ENCODE measurements around the gene PAPLN. TPM values are rescaled to one million over a fixed set of nuclear protein-coding genes. Genes with fewer than 3 reads are reported as not detected.

The PAPLN gene
- total RNA-seq, 1 donor from 2014 or later: 0.54 TPM

DNA sequence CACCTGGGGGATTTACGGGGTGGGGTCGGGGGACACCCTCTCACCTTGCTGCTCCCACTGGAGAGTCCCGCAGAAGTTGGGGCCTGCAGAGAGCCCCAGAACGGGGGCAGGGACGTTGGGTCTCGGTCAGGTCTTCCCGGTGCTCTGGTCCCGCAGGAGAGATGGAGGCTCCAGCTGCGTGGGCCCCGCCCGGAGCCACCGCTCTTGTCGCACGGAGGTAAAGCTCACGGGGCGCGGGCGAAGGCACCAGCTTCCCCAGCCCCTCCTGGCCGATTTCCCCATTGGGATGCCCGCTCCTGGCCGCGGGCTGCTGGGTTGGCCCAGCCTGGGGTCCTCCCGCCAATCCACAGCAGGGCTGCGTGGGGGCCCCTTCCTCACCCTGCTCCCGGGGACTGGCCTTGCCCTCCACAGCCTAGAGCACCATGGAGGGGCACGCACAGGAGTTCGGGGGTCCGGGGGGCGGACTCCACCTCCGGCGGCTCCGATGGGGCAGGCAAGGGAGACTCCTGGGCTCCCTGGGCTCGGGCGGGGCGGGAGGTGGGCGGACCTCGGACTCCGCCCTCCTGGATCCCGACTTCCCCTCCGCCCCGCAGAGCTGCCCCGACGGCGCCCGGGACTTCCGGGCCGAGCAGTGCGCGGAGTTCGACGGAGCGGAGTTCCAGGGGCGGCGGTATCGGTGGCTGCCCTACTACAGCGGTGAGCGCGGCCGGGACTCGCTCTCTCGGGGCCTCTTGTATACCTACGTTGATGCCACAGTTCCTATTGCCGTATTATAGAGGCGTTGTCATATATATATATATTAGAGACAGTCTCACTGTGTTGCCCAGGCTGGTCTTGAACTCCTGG is 8.4 kb downstream of the PAPLN start:
- peak overlapping the region; percentile 79 for H3K4me3 Mint-ChIP-seq
- peak; percentile 87 for DNase-seq
- peaks cover 38% of the 10 kb centered on the region for H3K4me1 Mint-ChIP-seq
- intact Hi-C loops (cut with micrococcal nuclease): no loop called here
- H3K27me3 Mint-ChIP-seq: peaks cover 45% of the 10 kb centered on the region
- no peaks in the 10 kb centered on the region for H3K9me3 Mint-ChIP-seq
- no peak overlapping the region for H3K27ac Mint-ChIP-seq
- no peaks in the 10 kb centered on the region for H3K36me3 Mint-ChIP-seq (ENCODE audit: low read depth)

- intact Hi-C loops (cut with micrococcal nuclease): no loop called here
- no peaks in the 10 kb centered on the region for H3K36me3 Mint-ChIP-seq (ENCODE audit: low read depth)
- H3K27ac Mint-ChIP-seq: no peak overlapping the region
- peaks cover 37% of the 10 kb centered on the region for H3K27me3 Mint-ChIP-seq
- DNase-seq: no peak
- H3K4me3 Mint-ChIP-seq: peak overlapping the region; percentile 79
- H3K9me3 Mint-ChIP-seq: no peaks in the 10 kb centered on the region
- H3K4me1 Mint-ChIP-seq: peaks cover 38% of the 10 kb centered on the region
These were observed 9.3 kb downstream of the PAPLN start for GRCh38 chr14:73246387-73247150.

DNA sequence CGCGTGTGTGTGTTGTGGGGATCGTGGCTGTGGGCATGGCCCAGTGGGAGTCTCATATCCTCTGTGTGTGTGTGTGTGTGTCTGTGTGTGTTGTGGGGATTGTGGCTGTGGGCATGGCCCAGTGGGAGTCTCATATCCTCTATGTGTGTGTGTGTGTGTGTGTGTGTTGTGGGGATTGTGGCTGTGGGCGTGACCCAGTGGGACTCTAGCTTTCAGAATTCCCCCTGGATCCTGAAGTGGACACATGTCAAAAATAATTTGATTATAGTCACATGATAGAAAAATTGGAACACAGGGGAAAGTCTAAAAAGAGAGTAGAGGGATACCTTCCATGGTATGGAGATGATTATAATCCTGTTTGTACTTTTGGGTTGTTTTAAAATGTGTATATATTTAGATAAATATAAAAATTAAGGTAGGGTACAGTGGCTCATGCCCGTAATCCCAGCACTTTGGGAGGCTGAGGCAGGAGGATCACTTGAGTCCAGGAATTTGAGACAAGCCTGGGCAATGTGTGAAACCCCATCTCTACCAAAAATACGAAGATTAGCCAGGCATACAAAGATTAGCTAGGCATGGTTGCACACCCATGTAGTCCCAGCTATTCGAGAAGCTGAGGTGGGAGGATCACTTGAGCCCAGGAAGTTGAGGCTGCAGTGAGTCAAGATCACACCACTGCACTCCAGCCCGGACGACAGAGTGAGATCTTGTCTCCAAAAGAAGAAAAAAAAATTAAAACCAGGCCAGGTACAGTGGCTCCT is 11.0 kb downstream of the PAPLN start:
- Mint-ChIP-seq H3K27me3 (peaks cover 26% of the 10 kb centered on the region), H3K36me3 (ENCODE audit: low read depth) (no peaks in the 10 kb centered on the region), H3K9me3 (no peaks in the 10 kb centered on the region), H3K4me3 (peak overlapping the region; percentile 7), H3K27ac (peak overlapping the region; percentile 59), H3K4me1 (peaks cover 33% of the 10 kb centered on the region)
- DNase-seq: no peak
- intact Hi-C loops (cut with micrococcal nuclease): no loop called here

DNA sequence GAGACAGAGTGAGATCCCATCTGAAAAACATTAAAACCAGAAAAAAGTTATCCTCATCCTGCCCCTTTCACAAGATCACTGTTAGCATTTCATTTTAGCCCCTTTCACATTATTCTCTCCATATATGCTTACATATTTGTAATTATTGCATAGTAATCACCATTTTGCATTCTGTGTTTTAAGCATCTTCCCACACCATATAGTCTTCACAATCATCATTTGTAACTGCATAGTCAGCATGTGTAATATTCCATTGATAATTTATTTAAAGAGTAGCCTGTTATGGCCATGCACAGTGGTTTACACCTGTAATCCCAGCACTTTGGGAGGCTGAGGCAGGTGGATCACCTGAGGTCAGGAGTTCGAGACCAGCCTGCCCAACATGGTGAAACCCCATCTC is 11.8 kb downstream of the PAPLN start:
- Mint-ChIP-seq H3K4me1 (peaks cover 28% of the 10 kb centered on the region), H3K9me3 (no peaks in the 10 kb centered on the region), H3K27me3 (peaks cover 19% of the 10 kb centered on the region), H3K4me3 (no peak overlapping the region), H3K27ac (no peak overlapping the region), H3K36me3 (ENCODE audit: low read depth) (no peaks in the 10 kb centered on the region)
- DNase-seq: no peak
- intact Hi-C loops (cut with micrococcal nuclease): no loop called here

DNA sequence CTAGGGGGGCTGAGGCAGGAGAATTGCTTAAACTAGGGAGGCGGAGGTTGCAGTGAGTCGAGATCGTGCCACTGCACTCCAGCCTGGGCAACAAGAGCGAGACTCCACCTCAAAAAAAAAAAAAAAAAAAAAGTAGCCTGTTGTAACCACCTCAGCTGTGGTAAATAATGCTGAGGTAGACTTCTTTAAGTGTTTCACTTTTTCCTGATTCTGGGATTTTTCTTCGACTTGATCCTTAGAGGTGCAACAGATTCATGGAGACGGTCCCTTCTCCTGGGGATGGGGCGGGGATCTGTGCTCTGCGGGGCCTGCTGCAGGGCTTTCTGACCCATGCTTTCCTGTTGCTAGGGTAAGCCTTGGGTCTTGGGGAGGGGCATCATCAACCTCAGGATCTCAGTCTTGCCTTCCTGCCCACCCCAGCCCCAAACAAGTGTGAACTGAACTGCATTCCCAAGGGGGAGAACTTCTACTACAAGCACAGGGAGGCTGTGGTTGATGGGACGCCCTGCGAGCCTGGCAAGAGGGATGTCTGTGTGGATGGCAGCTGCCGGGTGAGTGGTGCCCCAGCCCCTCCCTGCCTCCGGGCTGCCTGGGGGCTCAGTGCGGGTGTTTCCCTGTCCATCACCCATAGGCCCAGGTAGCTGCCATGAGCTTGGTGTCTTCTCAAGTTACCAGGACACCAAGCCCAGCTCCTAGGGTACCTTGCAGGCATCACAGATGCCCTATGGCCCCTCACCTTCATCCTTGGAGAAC is 12.4 kb downstream of the PAPLN start:
- intact Hi-C loops (cut with micrococcal nuclease): no loop called here
- H3K27ac Mint-ChIP-seq: no peak overlapping the region

GRCh38 chr14:73250317-73250713 is 13.0 kb downstream of the PAPLN start:
- H3K27me3 Mint-ChIP-seq: peaks cover 8% of the 10 kb centered on the region
- peaks cover 29% of the 10 kb centered on the region for H3K4me1 Mint-ChIP-seq
- no peak for DNase-seq
- no peaks in the 10 kb centered on the region for H3K36me3 Mint-ChIP-seq (ENCODE audit: low read depth)
- no peaks in the 10 kb centered on the region for H3K9me3 Mint-ChIP-seq
- H3K4me3 Mint-ChIP-seq: no peak overlapping the region
- H3K27ac Mint-ChIP-seq: no peak overlapping the region
- intact Hi-C loops (cut with micrococcal nuclease): no loop called here

More for the DNA sequence above, 12.4 kb downstream of the PAPLN start:
- peaks cover 13% of the 10 kb centered on the region for H3K27me3 Mint-ChIP-seq
- H3K36me3 Mint-ChIP-seq (ENCODE audit: low read depth): no peaks in the 10 kb centered on the region
- peaks cover 28% of the 10 kb centered on the region for H3K4me1 Mint-ChIP-seq
- no peak overlapping the region for H3K4me3 Mint-ChIP-seq
- DNase-seq: no peak
- no peaks in the 10 kb centered on the region for H3K9me3 Mint-ChIP-seq

GRCh38 chr14:73250781-73251500 is 13.6 kb downstream of the PAPLN start:
- no peak overlapping the region for H3K27ac Mint-ChIP-seq
- peaks cover 30% of the 10 kb centered on the region for H3K4me1 Mint-ChIP-seq
- intact Hi-C loops (cut with micrococcal nuclease): no loop called here
- no peaks in the 10 kb centered on the region for H3K9me3 Mint-ChIP-seq
- H3K36me3 Mint-ChIP-seq (ENCODE audit: low read depth): no peaks in the 10 kb centered on the region
- no peak overlapping the region for H3K4me3 Mint-ChIP-seq
- DNase-seq: no peak
- H3K27me3 Mint-ChIP-seq: peaks cover 7% of the 10 kb centered on the region

DNA sequence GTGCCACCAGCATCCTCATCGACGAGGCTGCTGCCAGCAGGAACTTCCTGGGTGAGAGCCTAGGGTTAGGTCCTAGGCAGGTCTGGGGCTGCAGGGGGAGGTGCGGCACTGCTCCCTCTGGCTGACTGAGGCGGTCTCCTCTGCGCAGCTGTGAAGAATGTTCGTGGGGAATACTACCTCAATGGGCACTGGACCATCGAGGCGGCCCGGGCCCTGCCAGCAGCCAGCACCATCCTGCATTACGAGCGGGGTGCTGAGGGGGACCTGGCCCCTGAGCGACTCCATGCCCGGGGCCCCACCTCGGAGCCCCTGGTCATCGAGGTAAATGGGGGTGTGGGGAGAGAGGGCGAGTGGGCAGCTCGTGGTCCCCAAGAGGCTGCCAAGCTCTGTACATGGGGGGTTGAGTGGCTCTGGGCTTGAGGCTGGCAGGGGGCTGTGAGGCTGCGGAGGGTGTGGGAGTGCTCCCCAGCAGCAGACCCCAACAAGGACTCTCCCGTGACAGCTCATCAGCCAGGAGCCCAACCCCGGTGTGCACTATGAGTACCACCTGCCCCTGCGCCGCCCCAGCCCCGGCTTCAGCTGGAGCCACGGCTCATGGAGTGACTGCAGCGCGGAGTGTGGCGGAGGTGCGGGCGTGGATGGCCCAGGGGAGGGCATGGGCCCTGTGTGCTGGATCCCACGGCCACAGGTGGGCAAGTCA is 14.4 kb downstream of the PAPLN start:
- Mint-ChIP-seq H3K36me3 (ENCODE audit: low read depth) (no peaks in the 10 kb centered on the region), H3K9me3 (no peaks in the 10 kb centered on the region), H3K4me1 (peaks cover 27% of the 10 kb centered on the region), H3K27ac (no peak overlapping the region), H3K27me3 (peaks cover 5% of the 10 kb centered on the region), H3K4me3 (no peak overlapping the region)
- no peak for DNase-seq
- intact Hi-C loops (cut with micrococcal nuclease): no loop called here

DNA sequence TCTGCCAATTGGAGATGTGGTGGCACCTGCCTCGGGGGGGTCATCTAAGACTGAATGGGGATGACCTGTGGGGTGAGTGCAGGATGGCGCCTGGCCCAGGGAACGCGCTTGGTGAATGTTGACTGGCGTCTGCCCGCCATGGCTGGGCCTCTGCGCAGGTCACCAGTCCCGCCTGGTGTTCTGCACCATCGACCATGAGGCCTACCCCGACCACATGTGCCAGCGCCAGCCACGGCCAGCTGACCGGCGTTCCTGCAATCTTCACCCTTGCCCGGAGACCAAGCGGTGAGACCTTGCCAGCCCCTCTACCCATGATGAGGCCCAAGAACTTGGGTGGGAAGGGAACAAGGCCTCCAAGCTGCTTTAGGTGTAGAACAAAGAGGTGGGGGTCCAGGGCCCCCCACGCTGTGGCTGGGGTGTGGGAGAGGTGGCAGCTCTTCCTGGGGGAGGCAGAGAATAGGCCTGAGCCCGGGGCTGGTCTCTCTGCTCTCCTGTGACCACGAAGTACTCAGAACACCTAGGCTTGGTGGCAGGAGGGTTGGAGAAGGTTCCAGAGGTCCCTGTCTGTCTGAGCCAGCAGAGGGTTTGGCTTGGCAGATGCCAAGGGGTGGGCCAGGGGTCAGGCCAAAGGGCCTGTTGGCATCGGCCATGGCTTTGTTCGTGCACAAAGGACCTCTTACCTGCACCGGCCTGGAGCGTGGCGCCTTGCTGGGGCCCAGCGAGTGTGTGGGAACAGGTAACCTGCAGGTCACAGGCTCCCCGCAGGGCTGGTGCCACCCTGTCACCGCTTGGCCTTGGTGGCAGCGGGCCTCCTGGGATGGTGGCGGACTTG is 15.4 kb downstream of the PAPLN start:
- no peak overlapping the region for H3K4me3 Mint-ChIP-seq
- no peak for DNase-seq
- peaks cover 18% of the 10 kb centered on the region for H3K4me1 Mint-ChIP-seq
- no peaks in the 10 kb centered on the region for H3K36me3 Mint-ChIP-seq (ENCODE audit: low read depth)
- no peaks in the 10 kb centered on the region for H3K27me3 Mint-ChIP-seq
- no peak overlapping the region for H3K27ac Mint-ChIP-seq
- H3K9me3 Mint-ChIP-seq: no peaks in the 10 kb centered on the region
- intact Hi-C loops (cut with micrococcal nuclease): no loop called here

- peaks cover 16% of the 10 kb centered on the region for H3K4me1 Mint-ChIP-seq
- no peak overlapping the region for H3K27ac Mint-ChIP-seq
- H3K36me3 Mint-ChIP-seq (ENCODE audit: low read depth): no peaks in the 10 kb centered on the region
- no peaks in the 10 kb centered on the region for H3K9me3 Mint-ChIP-seq
- DNase-seq: no peak
- H3K4me3 Mint-ChIP-seq: no peak overlapping the region
- H3K27me3 Mint-ChIP-seq: peaks cover 2% of the 10 kb centered on the region
- intact Hi-C loops (cut with micrococcal nuclease): no loop called here
These were observed 16.0 kb downstream of the PAPLN start for GRCh38 chr14:73253323-73253610.

GRCh38 chr14:73253721-73254120 is 16.4 kb downstream of the PAPLN start:
- Mint-ChIP-seq H3K4me3 (no peak overlapping the region), H3K4me1 (peaks cover 14% of the 10 kb centered on the region), H3K9me3 (no peaks in the 10 kb centered on the region), H3K36me3 (ENCODE audit: low read depth) (no peaks in the 10 kb centered on the region), H3K27ac (no peak overlapping the region), H3K27me3 (peaks cover 2% of the 10 kb centered on the region)
- no peak for DNase-seq
- intact Hi-C loops (cut with micrococcal nuclease): no loop called here
